K562 (cell line): Measurements from ENCODE around the gene TNC. TPM values are rescaled to one million over a fixed set of nuclear protein-coding genes. Genes with fewer than 3 reads are reported as not detected.
A peak's percentile ranks its signal among the peaks of the same experiment; 100 is the strongest.

Source experiments
- ATAC-seq: fragments of 200-7000 bp; cut with Tn5 transposase; 3 replicates; pipeline ENCODE4 v1.9.1; 2020; ENCODE audit warnings: moderate library complexity
- BruUV-seq: library from RNA; stranded (reverse); fragments of 400-500 nt; replicated peaks from 2 replicates; lab custom pipeline; 2021; lab: Mats Ljungman, UMichigan
- CTCF ChIA-PET: fragments of 300-600 bp; formaldehyde crosslinking; extraction: SDS; loops from one replicate; lab custom pipeline; 2021; ENCODE audit warnings: low intra/inter-chr PET ratio; lab: Yijun Ruan, JAX
- POLR2A ChIA-PET: fragments of 300-600, 350-650 bp; sonication (Branson Sonifier 250); formaldehyde crosslinking; extraction: SDS; loops from one replicate; lab custom pipeline; 2021; ENCODE audit warnings: antibody characterized with exemption, inconsistent platforms; lab: Yijun Ruan, JAX
- DNase-seq, 4 experiments: peaks; one replicate each; pipeline versions ENCODE4 v3.0.0 to v3.0.0-alpha.2; 2011 to 2018; ENCODE audit warnings: low spot score in 3 of 4, mixed read lengths in 3 of 4; ENCODE audit errors: extremely low read depth in 1 of 4
- FAIRE-seq: peaks from 2 replicates; lab custom pipeline; 2011; peaks lifted over from hg19 to GRCh38; lab: Jason Lieb, UNC
- H2AFZ ChIP-seq: 2 replicates; pipeline ENCODE4 v1.6.0; 2011; ENCODE audit warnings: low read depth, low read length, control low read depth, inconsistent platforms
- H3K27ac ChIP-seq: fragments of 200-600 bp; 3 replicates; pipeline ENCODE4 v1.8.0; 2011; ENCODE audit warnings: low read depth, mild to moderate bottlenecking, control low read depth, inconsistent platforms, low read length, moderate library complexity, mixed read lengths; ENCODE audit errors: extremely low read depth
- H3K27me3 ChIP-seq, 2 experiments: fragments of 300-600 bp in 1 of 2; 2 replicates in 1 of 2; 3 replicates in 1 of 2; pipeline versions ENCODE4 v1.6.0 to v1.8.0; 2011; ENCODE audit warnings: inconsistent platforms in 2 of 2, low read length in 2 of 2, mild to moderate bottlenecking in 1 of 2, mixed read lengths in 1 of 2, moderate library complexity in 1 of 2; ENCODE audit not compliant: control insufficient read depth in 2 of 2, insufficient read depth in 2 of 2
- H3K36me3 ChIP-seq: fragments of 300-600 bp; 3 replicates; pipeline ENCODE4 v1.8.0; 2011; ENCODE audit warnings: mild to moderate bottlenecking, low read length, inconsistent platforms; ENCODE audit not compliant: control insufficient read depth, insufficient read depth
- H3K4me1 ChIP-seq, 2 experiments: fragments of 200-600 bp in 1 of 2; replicated peaks in 1 of 2; 2 replicates in 1 of 2; 3 replicates in 1 of 2; pipeline versions ENCODE4 v1.5.1 to v1.8.0; 2011; ENCODE audit warnings: inconsistent platforms in 2 of 2, low read length in 2 of 2, mild to moderate bottlenecking in 1 of 2, mixed read lengths in 1 of 2, moderate library complexity in 1 of 2; ENCODE audit not compliant: control insufficient read depth in 2 of 2, insufficient read depth in 2 of 2
- H3K4me2 ChIP-seq: 2 replicates; pipeline ENCODE4 v1.6.1; 2011; ENCODE audit warnings: low read length, control low read depth, inconsistent platforms, mixed read lengths; ENCODE audit not compliant: insufficient read depth
- H3K4me3 ChIP-seq: fragments of 200-600 bp; sonication (generic), shearing (Covaris generic); 2 replicates; pipeline ENCODE4 v1.5.1; 2016; ENCODE audit warnings: control low read depth, inconsistent platforms
- H3K79me2 ChIP-seq: fragments of 200-600 bp; 3 replicates; pipeline ENCODE4 v1.8.0; 2011; ENCODE audit warnings: low read length, inconsistent platforms; ENCODE audit not compliant: control insufficient read depth, insufficient read depth
- H3K9ac ChIP-seq, 2 experiments: 2 replicates each; pipeline versions ENCODE4 v1.6.0 to v1.6.1; 2011; ENCODE audit warnings: low read depth in 2 of 2, low read length in 2 of 2, control low read depth in 1 of 2, inconsistent platforms in 1 of 2, mild to moderate bottlenecking in 1 of 2, mixed read lengths in 1 of 2; ENCODE audit not compliant: insufficient read depth in 1 of 2
- H3K9me1 ChIP-seq: one replicate; pipeline ENCODE4 v1.6.0; 2011; ENCODE audit warnings: inconsistent platforms, mild to moderate bottlenecking, low read length, moderate library complexity; ENCODE audit not compliant: control insufficient read depth, insufficient read depth
- H3K9me3 ChIP-seq: replicated peaks from 2 replicates; pipeline ENCODE4 v1.5.1; 2011; ENCODE audit warnings: low read depth, low read length, inconsistent platforms; ENCODE audit not compliant: control insufficient read depth, insufficient read depth
- H4K20me1 ChIP-seq: replicated peaks from 2 replicates; pipeline ENCODE4 v1.6.1; 2011; ENCODE audit warnings: low read length, inconsistent platforms, mixed read lengths; ENCODE audit not compliant: control insufficient read depth, insufficient read depth
- BCOR ChIP-seq: fragments of 450-650 bp; IDR thresholded peaks from 2 replicates; pipeline ENCODE4 v1.6.1; 2016
- MCM7 ChIP-seq, 2 experiments: fragments of 450-650 bp; IDR thresholded peaks; 2 replicates each; pipeline ENCODE4 v1.6.1; 2016 to 2018
- MED1 ChIP-seq: sonication (generic); formaldehyde crosslinking; IDR thresholded peaks from 2 replicates; pipeline ENCODE4 v1.8.1; 2023; ENCODE audit warnings: missing genetic modification reagents, borderline replicate concordance
- TAF9B ChIP-seq: fragments of 450-650 bp; IDR thresholded peaks from 2 replicates; pipeline ENCODE4 v1.6.1; 2018; ENCODE audit warnings: mild to moderate bottlenecking; ENCODE audit not compliant: partially characterized antibody
- TBL1XR1 ChIP-seq, 2 experiments: IDR thresholded peaks; 2 replicates each; pipeline ENCODE4 v1.6.1; 2012; ENCODE audit warnings: improper control_type of control experiment in 2 of 2, low read length in 2 of 2, mild to moderate bottlenecking in 1 of 2
- ZFP1 ChIP-seq: fragments of 450-650 bp; formaldehyde crosslinking; IDR thresholded peaks from 2 replicates; pipeline ENCODE4 v1.4.0; 2020; ENCODE audit warnings: mild to moderate bottlenecking, mixed read lengths
- ZNF316 ChIP-seq: fragments of 450-650 bp; IDR thresholded peaks from 2 replicates; pipeline ENCODE4 v1.6.1; 2016
- ZNF551 ChIP-seq: fragments of 250-450 bp; sonication (Bioruptor Pico); IDR thresholded peaks from 2 replicates; pipeline ENCODE4 v1.5.0; 2021; ENCODE audit warnings: mild to moderate bottlenecking, moderate library complexity
- ZNF668 ChIP-seq: fragments of 250-450 bp; sonication (Bioruptor Pico); IDR thresholded peaks from 2 replicates; pipeline ENCODE4 v1.8.0; 2022; ENCODE audit warnings: mild to moderate bottlenecking, inconsistent platforms
- ZSCAN32 ChIP-seq: fragments of 450-650 bp; formaldehyde crosslinking; IDR thresholded peaks from 2 replicates; pipeline ENCODE4 v1.4.0; 2020; ENCODE audit warnings: mild to moderate bottlenecking, moderate library complexity
- WGBS: fragments of 100-300 bp; shearing (Covaris generic); methylation state at CpG from one replicate; pipeline ENCODE4 v1.1.6; 2016; ENCODE audit warnings: low coverage, mixed read lengths; ENCODE audit not compliant: insufficient coverage; ENCODE audit errors: missing lambda C conversion rate; 5-methylcytosine and 5-hydroxymethylcytosine counted together
- in situ Hi-C: fragments of 300-500 bp; cut with MboI; formaldehyde crosslinking; loops from 4 replicates; pipeline ENCODE4 v1.15.0; 2018; ENCODE audit warnings: inconsistent platforms, mixed read lengths
- intact Hi-C: fragments of 100-400 bp; cut with micrococcal nuclease; formaldehyde crosslinking; loops from 2 replicates; pipeline ENCODE4 v1.14.2; 2022
- polyA plus RNA-seq, 8 experiments: library from polyadenylated mRNA; depleted of rRNA in 4 of 8; stranded (reverse) in 5 of 8; unstranded in 3 of 8; fragments of >200 nt; fragmentation: Nextera tagmentation in 2 of 8; fragmentation: Illumina TruSeq in 1 of 8; extraction: Ambion mirVana in 2 of 8; extraction: Trizol in 1 of 8; gene quantifications; 2 replicates each; pipeline versions ENCODE4 v1.2.1 to v1.2.3, GENCODE V29; 2011 to 2014; ENCODE audit warnings: inconsistent platforms in 1 of 8, missing spikeins in 1 of 8
- total RNA-seq, 7 experiments: library from RNA; depleted of rRNA in 6 of 7; stranded (reverse); fragments of >200 nt in 6 of 7; fragmentation: Illumina TruSeq in 2 of 7; extraction: Trizol in 2 of 7; gene quantifications; 2 replicates each; pipeline versions ENCODE4 v1.2.1 to v1.2.3, GENCODE V29; 2011 to 2021; ENCODE audit warnings: low replicate concordance in 1 of 7
- TF ChIP-seq, protein P1 (sequence below): fragments of 450-650 bp; IDR thresholded peaks from 2 replicates; pipeline ENCODE4 v1.6.1; 2017; ENCODE audit warnings: mild to moderate bottlenecking, moderate library complexity
- TF ChIP-seq, protein P2 (sequence below): sonication (generic); formaldehyde crosslinking; IDR thresholded peaks from 2 replicates; pipeline ENCODE4 v1.5.0; 2020; ENCODE audit warnings: missing genetic modification reagents
- TF ChIP-seq, protein P3 (sequence below): IDR thresholded peaks from 2 replicates; pipeline ENCODE4 v1.6.1; 2011; ENCODE audit not compliant: insufficient read length; ENCODE audit errors: extremely low read depth
- TF ChIP-seq, protein P4 (sequence below): fragments of 250-450 bp; sonication (Bioruptor Pico); IDR thresholded peaks from 2 replicates; pipeline ENCODE4 v1.4.0; 2020; ENCODE audit warnings: mild to moderate bottlenecking, moderate library complexity

The TNC gene
- total and polyA plus RNA-seq, 9 of the 15 experiments (the other 6 are each of a cell fraction or from before 2014, with no cell fraction given) = under 0.01 to 0.29 TPM; not detected in 7

DNA sequence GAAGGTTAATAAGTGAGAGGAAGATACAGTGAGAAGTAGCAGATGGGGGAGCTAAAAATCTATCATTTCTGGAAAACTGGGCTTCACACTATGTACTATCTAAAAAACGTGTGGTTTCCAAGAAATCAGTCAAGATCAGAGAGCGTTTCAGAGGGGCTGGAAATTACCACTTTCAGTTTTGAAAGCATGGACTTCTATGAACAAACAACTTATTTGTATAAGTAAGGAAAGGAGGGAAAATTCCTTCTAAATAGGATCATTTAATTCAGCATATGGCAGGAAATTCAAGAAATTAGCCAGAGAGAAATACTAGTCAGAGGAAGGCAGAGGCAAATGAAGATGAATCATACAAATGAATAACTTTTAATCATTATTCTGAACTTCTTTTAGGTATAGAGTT is 11.3 kb downstream of the TNC start:
- POLR2A ChIA-PET = no interaction called here
- CTCF ChIA-PET = no interaction called here
- H3K4me2 ChIP-seq = no peak overlapping the region
- H3K4me1 ChIP-seq = no peaks in the 10 kb centered on the region
- no peak overlapping the region for H3K4me3 ChIP-seq
- 0% methylated on average over 2 of the region's 2 CpGs for WGBS
- H3K9me1 ChIP-seq = no peaks in the 10 kb centered on the region
- no peak overlapping the region for H3K27ac ChIP-seq
- intact Hi-C loops = no loop called here
- in situ Hi-C loops = no loop called here
- no peaks in the 10 kb centered on the region for H3K36me3 ChIP-seq
- no peaks in the 10 kb centered on the region for H3K9me3 ChIP-seq
- H3K79me2 ChIP-seq = no peaks in the 10 kb centered on the region
- DNase-seq = no peak
- no peaks in the 10 kb centered on the region for H3K27me3 ChIP-seq
- ATAC-seq = no peak
- no peak for FAIRE-seq
- no TSS peak for BruUV-seq
- no peak overlapping the region for H3K9ac ChIP-seq
- no peaks in the 10 kb centered on the region for H4K20me1 ChIP-seq
- no peak overlapping the region for H2AFZ ChIP-seq
- TF ChIP-seq ZNF551 (no peak), MCM7 (IDR thresholded peaks at IDR 0.05) (no peak)
- TF ChIP-seq, protein P1, sequence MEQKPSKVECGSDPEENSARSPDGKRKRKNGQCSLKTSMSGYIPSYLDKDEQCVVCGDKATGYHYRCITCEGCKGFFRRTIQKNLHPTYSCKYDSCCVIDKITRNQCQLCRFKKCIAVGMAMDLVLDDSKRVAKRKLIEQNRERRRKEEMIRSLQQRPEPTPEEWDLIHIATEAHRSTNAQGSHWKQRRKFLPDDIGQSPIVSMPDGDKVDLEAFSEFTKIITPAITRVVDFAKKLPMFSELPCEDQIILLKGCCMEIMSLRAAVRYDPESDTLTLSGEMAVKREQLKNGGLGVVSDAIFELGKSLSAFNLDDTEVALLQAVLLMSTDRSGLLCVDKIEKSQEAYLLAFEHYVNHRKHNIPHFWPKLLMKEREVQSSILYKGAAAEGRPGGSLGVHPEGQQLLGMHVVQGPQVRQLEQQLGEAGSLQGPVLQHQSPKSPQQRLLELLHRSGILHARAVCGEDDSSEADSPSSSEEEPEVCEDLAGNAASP = no peak

DNA sequence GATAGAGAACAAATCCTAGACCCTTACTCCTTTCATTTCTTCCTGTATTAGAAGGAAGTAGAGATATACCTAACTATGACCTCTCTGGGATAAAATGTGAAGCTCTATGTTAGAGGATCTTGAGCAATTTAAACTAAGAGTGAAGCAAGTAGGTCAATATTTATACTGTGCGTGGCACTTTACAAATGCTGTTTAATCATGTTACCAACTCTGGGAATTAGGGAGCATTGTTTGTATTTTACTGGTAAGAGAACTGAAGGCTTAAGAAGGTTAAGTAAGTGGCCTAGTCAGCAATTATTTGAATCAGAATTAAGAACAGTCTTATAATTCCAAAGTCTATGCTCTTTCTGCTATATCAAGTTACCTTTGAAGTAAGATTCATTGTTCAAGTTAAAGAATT is 12.0 kb downstream of the TNC start:
- H3K4me1 ChIP-seq = no peaks in the 10 kb centered on the region
- no peaks in the 10 kb centered on the region for H3K36me3 ChIP-seq
- ChIA-PET POLR2A (no interaction called here), CTCF (no interaction called here)
- FAIRE-seq (no peak), ATAC-seq (no peak), DNase-seq (no peak)
- in situ Hi-C loops (no loop called here), intact Hi-C loops (no loop called here)
- no peak overlapping the region for H3K27ac ChIP-seq
- no peak overlapping the region for H3K4me3 ChIP-seq
- H3K79me2 ChIP-seq = no peaks in the 10 kb centered on the region
- H3K9me3 ChIP-seq = no peaks in the 10 kb centered on the region
- H3K9ac ChIP-seq = no peak overlapping the region
- H3K9me1 ChIP-seq = no peaks in the 10 kb centered on the region
- WGBS = 0% methylated on average over 1 of the region's 1 CpG
- H3K4me2 ChIP-seq = no peak overlapping the region
- no peaks in the 10 kb centered on the region for H4K20me1 ChIP-seq
- no TSS peak for BruUV-seq
- no peaks in the 10 kb centered on the region for H3K27me3 ChIP-seq
- H2AFZ ChIP-seq = no peak overlapping the region
- TF ChIP-seq, protein P2, sequence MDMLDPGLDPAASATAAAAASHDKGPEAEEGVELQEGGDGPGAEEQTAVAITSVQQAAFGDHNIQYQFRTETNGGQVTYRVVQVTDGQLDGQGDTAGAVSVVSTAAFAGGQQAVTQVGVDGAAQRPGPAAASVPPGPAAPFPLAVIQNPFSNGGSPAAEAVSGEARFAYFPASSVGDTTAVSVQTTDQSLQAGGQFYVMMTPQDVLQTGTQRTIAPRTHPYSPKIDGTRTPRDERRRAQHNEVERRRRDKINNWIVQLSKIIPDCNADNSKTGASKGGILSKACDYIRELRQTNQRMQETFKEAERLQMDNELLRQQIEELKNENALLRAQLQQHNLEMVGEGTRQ (CRISPR knock-in tag) = no peak
- TF ChIP-seq, protein P3, sequence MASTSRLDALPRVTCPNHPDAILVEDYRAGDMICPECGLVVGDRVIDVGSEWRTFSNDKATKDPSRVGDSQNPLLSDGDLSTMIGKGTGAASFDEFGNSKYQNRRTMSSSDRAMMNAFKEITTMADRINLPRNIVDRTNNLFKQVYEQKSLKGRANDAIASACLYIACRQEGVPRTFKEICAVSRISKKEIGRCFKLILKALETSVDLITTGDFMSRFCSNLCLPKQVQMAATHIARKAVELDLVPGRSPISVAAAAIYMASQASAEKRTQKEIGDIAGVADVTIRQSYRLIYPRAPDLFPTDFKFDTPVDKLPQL = no peak
- TF ChIP-seq TAF9B = no peak
- no peak for TF ChIP-seq ZFP1 (CRISPR knock-in tag)
- TF ChIP-seq BCOR = no peak
- TF ChIP-seq MED1 (CRISPR knock-in tag) = no peak
- TF ChIP-seq ZSCAN32 (CRISPR knock-in tag) = no peak
- TF ChIP-seq, protein P4, sequence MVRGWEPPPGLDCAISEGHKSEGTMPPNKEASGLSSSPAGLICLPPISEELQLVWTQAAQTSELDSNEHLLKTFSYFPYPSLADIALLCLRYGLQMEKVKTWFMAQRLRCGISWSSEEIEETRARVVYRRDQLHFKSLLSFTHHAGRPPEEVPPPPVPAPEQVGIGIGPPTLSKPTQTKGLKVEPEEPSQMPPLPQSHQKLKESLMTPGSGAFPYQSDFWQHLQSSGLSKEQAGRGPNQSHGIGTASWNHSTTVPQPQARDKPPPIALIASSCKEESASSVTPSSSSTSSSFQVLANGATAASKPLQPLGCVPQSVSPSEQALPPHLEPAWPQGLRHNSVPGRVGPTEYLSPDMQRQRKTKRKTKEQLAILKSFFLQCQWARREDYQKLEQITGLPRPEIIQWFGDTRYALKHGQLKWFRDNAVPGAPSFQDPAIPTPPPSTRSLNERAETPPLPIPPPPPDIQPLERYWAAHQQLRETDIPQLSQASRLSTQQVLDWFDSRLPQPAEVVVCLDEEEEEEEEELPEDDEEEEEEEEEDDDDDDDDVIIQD (CRISPR knock-in tag) = no peak
- TF ChIP-seq TBL1XR1 (IDR thresholded peaks at IDR 0.05; ENCODE audit: low read length in 2 of 2) = no peak
- no peak for TF ChIP-seq ZNF668
- peak; percentile 47; the same call in 1 of the 2 replicates for TF ChIP-seq ZNF316
